ENCODE data around the gene DNM1.

The DNM1 gene

DNA sequence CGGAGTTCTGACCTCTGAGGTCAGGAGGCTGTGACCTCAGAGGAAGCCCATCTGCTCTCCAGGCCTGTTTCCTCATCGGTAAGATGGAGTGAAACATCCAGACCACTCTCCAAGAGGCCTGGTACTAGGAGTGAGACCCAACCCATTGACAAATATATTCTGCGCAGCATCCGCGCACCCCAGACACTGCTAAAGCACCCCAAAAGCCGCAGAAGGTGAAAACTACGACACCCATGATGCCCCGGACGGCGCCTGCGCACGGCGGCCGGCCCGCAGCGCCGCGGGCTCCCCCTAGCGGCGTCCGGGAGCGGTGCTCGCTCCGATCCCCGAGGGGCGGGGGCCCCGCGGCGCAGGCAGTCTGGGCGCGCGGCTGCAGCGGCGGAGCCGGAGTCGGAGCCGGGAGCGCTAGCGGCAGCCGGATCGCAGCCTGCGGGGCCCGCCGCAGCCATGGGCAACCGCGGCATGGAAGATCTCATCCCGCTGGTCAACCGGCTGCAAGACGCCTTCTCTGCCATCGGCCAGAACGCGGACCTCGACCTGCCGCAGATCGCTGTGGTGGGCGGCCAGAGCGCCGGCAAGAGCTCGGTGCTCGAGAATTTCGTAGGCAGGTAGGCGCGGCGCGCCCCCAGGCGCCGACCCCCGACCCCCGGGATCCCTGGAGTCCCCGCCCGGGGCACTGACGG lies at the start of gene DNM1:
DNM1 (plus strand) TSS at position 356 of the 683 bp plus-strand sequence; CDS start at position 448, 92 bp downstream.
- DNase-seq: peak; percentile 55

DNA sequence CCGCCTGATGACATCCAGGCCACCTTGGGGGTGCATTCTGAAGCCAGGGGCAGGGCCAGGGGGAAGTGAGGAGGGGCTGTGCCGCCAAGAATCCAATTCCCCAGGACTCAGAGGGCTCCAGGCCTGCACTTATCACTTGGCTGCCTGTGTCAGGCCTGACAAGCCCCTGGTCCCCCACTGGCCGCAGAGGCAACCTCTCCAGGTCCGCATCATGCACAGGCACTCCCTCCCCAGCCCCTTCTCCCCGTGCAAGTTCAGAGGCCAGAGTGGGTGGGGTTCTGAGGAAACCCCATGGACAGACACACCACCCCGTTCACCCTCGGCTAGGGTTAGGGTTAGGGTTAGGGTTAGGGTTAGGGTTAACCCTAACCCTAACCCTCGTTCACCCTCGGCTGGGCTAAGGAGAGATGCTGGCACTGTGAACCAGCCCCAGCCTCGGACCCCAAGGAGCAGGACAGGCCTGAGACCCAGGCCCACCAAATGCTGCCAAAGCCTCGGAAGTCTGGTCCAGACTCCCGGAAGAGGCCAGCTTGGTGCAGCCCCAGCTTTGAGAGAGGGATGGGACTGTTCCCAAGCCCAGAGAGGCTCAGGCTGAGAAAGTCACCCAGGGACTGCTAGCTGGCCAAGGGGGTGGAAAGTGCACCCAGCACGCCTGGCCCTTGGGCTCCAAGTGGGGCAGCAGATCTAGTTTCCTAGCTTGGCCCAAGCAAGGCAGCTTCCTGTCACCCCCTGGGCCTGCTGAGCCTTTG lies 49.1 kb upstream of the DNM1 start:
- DNase-seq: no peak

DNA sequence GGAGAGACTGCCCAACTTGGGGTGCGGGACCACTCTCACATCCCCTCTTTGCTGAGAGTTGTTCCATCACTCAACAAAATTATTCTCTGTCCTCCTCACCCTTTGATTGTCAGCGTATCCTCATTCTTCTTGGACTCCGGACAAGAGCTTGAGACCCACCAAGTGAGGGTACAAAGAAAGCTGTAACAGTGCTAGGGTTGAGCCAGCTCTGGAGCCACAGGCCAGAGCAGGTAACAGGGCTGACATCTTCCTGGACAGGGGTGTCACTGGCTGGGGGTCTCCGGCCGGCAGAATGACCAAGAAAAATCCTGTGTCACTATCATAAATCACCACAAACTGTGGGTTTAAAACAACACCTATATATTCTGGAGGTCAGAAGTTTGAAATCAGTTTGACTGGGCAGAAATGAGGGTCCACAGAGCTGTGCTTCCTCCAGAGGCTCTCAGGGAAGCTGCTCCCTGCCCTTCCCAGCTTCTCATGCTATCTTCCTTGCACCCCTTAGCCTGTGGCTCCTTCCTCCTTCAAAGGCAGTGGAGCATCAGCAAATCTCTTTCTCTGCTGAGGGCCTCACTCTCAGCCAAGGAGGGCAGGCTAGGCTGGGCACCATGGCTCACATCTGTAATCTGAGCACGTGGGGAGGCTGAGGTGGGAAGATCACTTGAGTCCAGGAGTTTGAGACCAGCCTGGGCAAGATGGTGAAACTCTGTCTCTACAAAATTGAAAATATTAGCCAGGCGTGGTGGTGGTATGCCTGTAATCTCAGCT lies 47.3 kb upstream of the DNM1 start:
- no peak for DNase-seq

DNA sequence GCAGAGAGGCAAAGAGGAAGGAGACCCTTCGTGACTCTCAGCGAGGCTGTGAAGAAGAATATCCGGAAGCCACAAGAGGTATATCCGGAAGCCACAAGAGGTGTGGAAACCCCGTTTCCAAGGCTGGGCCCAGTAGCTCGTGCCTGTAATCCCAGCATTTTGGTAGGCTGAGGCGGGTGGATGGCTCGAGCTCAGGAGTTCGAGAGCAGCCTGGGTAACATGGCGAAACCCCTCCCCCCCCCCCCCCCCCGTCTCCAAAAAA lies 43.7 kb upstream of the DNM1 start:
- DNase-seq: no peak

DNA sequence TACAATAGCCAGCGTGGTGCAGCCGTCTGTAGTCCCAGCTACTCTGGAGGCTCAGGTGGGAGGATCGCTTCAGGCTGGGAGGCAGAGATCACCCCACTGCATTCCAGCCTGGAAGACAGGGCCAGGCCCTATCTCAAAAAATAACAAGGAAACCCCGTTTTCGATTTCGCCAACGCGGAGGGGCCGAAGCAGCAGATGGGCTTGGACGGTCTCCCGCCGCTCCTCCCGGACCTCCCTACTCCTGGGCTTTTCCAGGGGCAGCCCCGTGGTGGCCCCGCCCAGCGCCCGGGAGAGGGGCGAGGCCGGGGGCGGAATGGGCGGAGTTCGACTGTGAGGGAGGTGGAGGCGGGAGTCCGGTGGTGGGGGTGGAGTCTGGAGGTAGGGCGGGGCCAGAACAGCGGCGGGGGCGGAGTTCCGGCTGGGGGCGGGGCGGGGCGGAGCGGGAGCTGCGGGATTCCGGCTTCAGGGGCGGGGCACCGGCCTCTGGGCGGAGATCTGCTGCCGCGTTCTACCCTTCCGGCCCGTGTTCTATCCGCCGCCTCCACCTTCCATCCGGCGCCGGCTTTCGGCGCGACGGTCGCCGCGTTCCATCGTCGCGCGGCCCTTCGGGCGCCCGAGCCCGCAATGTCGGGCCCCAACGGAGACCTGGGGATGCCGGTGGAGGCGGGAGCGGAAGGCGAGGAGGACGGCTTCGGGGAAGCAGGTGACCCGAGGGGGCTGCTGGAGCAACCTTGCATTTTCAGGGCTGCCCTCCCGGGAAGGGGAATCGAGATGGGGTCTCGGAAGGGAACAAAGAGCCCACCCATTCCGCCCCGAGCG lies 43.2 kb upstream of the DNM1 start, which contains the start of gene BBLN:
BBLN (plus strand) TSS at position 482 of the 819 bp plus-strand sequence; CDS start at position 625, 143 bp downstream.
- peak; percentile 97 for DNase-seq

DNA sequence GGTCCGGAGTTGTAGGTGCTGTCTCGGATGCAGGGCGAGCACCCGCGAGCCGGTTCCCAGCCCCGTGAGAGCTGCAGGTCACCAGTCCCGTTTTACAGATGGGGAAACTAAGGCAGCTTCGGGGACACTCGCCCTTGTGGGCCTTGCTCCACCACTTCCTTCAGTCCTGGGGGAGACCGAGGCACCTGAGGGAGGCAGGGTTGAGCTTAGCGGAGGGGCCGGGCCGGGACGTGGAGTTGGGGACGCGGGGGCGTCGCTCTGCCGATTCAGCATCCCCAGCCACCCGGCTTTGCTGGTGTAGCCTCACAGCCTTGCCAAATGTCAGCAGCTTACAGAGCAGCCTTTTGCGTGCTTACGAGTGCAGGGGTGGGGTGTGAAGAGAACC lies 42.6 kb upstream of the DNM1 start:
- DNase-seq: peak; percentile 18

DNA sequence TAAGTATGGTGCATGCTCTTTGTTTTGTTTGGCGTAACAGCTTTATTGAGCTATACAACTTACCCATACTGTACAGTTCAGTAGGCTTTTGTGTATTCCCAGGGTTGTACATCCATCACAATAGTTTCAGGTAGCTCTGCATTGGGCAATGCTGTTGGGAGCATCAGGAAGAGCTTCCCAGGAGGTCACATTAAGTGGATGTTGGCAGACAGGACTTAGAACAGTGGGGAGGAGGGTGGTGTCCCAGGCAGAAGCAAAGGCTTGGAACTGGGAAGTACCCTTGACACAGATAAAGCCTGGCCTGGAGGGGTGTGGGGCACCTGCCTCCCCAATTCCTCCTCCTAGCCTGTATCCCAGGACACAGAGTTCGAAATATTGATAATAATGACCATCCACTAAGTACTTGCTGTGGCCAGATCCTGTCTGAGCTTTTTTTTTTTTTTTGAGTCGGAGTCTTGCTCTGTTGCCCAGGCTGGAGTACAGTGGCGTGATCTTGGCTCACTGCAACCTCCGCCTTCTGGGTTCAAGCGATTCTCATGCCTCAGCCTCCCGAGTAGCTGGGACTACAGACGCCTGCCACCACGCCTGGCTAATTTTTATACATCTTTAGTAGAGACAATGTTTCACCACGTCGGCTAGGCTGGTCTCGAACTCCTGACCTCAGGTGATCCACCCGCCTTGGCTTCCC lies 41.8 kb upstream of the DNM1 start:
- DNase-seq: no peak

DNA sequence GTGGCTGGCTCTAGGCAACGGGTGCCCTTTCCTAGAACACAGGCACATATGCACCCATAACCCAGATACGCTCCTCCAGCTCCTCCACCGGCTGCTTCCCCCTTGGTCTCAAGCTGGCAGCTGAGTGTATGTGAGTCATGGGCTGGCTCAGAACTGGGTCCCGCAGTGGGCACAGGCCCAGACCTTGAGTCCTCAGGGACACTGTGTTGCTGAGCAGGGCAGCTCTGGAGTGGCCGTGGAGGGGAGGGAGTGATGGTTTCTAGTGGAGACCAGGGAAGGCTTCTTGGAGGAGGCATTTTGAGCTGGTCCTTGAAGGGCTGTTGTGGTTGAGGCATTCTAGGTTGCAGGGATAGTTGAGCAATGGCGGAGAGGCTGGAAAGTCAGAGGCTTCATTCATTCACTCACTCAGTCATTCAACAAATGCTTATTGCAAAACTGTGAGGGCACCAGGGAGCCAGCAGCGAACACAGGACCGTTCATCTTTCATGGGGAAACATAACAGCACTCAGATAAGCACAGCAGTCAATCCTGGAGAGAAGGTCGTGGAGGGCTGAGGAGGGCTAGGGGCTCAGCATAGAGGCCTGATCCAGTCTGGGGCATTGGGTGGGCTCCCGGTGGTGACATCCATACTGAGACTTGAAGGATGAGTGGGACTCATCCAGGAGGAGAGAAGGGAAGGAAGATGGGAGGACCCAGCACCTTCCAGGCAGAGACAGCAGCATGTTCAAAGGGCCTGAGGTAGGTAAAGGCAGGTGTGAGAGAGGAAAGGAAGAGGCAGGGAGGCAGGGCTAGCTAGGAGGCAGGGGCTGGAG lies 40.8 kb upstream of the DNM1 start:
- no peak for DNase-seq

DNA sequence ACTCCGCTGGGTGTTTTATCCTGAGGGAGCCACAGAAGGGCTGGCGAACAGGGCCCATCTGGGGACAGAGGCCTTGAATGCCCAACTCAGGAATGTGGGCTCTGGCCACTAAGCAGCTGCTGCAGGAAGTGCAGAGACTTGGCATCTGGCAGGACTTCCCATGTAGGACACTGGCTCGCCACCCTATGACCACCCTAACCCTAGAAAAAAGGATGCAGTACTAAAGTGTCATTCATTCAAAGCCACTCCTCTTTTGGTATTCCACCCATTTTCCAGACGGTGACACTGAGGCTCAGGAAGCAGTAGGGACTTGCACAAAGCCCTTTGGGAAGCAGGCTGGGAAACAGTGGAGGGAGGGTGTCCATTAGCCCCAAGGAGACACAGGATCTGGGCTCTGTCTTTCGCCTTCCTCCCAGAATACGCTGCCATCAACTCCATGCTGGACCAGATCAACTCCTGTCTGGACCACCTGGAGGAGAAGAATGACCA lies 40.1 kb upstream of the DNM1 start:
- DNase-seq: no peak

DNA sequence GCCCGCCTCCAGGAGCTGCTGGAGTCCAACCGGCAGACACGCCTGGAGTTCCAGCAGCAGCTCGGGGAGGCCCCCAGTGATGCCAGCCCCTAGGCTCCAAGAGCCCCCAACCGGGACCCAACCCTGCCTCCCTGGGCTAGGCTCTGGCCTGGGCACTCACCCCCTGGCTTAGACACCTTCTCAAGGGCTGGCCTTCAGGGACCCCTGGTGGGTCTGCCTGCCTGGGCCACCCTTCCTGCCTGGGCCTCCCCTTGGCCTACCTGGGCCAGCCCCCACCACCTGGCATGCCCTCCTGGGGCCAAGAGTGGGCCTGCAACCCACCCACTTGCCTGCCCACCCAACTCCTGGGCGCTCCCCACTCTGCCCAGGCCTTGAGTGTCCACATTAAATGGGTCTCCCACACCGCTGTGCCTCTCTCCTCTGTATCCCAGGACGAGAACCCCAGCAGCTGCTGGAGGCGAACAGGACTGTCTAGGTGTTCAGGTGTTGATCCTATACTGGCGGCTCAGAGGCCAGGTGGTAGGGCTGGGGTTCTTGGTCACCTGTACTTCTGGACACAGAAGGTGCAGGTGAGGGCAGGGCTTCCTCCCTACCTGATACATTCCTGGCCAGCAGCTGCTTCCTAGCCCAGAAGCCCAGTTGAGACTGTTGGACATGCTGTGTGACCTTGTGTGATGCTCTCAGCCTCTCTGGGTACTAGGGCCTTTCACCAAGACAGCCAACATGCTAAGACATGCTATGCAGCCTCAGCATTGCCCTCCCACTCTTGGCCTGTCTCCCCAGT lies 39.5 kb upstream of the DNM1 start:
- DNase-seq: no peak

DNA sequence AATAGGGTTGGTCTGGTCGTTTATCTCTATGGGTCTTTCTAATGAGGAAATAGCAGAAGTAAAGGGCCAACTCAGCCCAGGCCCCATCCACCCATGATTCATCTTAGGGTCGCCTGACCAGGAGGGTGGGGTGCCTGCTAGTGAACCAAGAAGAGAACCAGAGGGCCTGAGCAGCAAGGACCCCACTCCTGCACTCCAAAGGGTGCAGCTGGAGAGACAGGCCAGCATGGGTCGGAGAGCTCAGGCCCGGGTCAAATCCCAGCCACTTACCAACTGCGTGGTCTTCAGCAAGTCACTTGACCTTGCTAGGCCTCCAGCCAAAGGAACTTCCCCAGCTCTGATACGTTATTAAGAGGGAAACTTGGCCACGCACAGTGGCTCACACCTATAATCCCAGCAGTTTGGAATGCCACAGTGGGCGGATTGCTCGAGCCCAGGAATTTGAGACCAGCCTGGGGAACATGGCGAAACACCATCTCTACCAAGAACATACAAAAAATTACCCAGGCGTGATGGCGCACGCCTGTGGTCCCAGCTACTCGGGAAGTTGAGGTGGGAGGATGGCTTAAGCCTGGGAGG lies 38.8 kb upstream of the DNM1 start:
- no peak for DNase-seq

DNA sequence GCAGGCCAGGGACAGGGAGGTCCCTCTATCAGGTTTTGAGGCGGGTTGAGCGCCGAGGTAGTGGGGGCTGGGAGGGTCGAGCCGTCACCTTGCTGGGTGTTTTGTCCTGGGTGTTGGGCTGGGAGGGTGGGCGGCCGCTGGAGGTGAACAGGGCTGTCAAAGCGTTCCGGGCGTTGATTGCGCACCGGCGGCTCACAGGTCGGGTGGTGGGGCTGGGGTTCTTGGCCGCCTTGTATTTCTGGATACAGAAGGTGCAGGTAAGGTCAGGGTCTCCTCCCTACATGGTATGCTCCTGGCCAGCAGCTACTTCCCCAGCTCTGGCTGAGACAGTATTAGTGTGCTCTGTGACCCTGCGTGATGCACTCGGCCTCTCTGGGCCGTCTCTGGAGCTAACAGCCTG lies 37.0 kb upstream of the DNM1 start:
- DNase-seq: no peak

DNA sequence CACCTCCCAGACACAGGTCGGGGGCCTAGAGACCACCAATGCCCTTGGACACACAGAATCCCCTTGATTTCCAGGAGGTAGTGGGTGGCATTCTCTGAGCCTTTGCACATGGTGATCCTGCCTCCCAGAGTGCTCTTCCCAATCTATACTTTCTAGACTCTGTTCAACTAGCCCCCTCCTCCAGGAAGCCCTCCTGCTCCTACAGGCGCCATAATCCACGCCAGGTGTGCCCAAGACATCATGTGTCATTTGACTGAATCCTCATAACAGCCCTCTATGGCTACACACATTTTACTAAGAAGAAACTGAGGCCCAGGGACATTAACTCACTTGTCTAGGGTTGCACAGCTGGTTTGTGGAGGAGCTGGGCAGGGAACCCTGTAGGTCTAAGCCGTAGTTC lies 36.0 kb upstream of the DNM1 start:
- DNase-seq: no peak

DNA sequence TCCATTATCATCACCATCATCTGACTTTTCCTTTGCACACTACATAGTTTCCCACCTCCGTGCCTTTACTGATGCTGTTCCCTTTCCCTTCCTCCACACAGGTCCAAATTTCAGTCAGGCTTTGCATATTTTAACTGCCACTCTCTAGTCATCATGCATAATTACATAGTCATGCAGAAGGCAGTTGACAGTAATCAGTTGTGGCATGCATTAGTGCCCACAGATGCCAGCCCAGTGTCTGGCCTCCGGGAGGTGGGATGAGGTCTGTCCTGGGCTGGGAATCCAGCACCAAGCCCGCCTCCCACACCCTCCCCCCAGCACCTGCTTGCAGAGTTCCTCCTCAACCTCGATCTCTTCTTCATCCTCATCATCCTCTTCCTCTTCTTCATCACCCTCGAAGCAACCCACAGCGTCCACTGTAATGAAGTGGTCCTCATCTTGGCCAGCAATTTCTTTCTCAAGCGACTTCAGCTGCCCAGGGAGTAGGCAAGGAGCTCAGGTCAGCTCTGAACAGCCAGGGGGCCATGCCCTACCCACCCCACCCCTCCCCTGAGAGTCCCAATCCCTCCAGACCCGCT lies 34.4 kb upstream of the DNM1 start:
- DNase-seq: no peak

DNA sequence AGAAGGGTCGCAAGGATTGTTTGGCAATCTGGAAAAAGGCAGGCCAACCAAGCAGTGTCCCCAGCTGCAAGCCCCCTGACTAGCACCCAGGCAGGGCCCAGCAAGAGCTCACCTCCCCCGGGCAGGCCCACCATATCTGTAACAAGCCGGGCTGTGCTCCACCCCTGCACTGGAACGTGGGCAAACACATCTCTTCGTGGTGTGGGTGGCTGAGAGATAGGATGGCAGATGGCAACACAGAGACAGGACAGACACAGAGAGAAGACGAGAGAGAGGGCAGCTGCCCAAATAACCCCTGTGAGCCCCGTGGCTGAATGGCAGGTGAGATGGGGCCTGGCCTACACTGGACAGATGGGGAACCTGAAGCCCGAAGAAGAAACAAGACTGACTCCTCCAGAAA lies 33.7 kb upstream of the DNM1 start:
- DNase-seq: no peak

DNA sequence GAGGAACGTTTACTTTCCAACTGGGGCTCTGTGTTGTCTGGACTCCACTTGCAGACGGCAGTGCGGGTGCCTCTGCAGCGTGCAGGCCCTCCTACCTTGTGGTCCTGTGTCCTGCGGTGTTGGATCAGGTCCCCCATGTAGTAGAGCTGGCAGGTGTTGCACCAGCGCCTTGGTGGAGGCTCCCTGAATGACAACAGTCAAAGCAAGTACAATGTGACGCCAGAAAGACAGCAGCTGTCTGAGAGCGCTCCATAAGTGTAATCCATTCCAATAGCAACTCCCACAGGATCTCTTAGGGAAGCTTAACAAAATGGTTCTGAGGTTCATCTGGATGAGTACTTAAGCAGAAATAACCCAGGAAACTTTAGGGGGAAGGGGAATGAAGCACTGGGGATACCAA lies 33.3 kb upstream of the DNM1 start:
- DNase-seq: no peak

DNA sequence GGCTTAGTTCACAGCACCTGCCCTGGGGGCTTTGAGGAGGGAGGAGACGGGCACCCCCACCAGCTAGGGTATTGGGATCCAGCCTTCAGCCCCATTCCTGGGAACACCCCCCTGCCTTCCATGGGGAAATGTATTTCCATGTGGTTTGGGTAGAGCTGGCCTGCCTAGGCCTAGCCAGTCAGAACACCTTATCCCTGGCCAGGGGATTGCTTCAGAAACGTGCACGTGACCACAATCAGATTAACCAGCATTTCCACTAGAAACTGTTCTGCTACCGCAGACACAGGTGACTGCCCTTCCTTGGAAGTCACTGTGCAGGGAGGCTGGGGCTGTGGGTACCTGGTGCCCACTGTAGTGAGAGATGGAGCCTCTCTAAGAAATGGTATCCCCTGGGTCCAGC lies 29.1 kb upstream of the DNM1 start:
- no peak for DNase-seq

DNA sequence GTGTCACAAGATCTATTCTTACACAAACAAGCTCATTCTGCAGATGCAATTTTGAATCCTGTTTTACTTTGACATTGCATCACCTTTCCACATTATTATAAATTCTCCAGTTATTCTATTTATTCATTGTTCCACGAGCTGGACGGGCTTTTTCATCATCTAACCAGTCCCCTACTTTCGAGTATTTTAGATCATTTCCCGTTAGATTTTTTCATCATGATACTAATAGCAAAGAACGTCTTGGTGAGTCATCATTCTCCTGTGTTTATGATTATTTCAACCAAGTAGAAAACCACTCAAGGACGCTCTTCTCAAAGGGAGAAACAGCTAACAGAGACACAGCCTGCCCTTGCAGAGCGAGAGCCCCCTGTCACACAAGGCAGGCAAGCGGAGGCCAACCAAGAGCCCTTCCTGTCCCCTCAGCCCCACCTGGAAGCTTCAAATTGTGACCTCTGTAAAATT lies 28.0 kb upstream of the DNM1 start:
- no peak for DNase-seq

DNA sequence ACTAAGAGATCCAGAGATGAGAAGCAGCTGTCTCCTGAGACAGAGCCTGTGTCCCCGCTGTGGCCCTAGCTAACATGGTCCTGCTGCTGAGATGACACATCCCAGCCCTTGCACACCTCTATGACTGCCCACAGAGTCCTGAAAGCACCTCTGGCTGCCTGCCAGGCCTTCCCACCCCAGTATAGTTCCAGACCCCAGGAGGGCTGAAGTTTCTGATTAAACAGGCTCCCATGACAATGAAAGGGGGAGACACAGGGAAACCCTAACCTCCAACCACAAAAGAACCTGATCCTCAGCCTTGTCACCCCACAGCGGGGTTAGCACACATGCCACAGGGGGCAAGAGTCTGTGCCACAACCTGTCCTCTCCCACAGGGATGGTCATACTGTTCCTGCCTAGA lies 27.5 kb upstream of the DNM1 start:
- no peak for DNase-seq
